Myocyte (in vitro differentiated cells): ENCODE results near the gene ZC3H4. TPM values are rescaled to one million over a fixed set of nuclear protein-coding genes. Genes with fewer than 3 reads are reported as not detected.

Source experiments
- DNase-seq: peaks from one replicate; pipeline ENCODE4 v3.0.0-alpha.2; 2012; ENCODE audit warnings: low read depth
- polyA plus RNA-seq: library from polyadenylated mRNA; unstranded; fragments of >200 nt; gene quantifications from one replicate; pipeline ENCODE4 v1.2.1, GENCODE V29; 2012; ENCODE audit warnings: missing spikeins
- total RNA-seq: library from RNA; depleted of rRNA; stranded (reverse); fragments of >200 nt; gene quantifications from 2 replicates; pipeline ENCODE4 v1.2.3, GENCODE V29; 2014

The ZC3H4 gene
- 10.1 and 11.3 TPM in 2 replicates for total RNA-seq
- polyA plus RNA-seq = 19.4 TPM

DNA sequence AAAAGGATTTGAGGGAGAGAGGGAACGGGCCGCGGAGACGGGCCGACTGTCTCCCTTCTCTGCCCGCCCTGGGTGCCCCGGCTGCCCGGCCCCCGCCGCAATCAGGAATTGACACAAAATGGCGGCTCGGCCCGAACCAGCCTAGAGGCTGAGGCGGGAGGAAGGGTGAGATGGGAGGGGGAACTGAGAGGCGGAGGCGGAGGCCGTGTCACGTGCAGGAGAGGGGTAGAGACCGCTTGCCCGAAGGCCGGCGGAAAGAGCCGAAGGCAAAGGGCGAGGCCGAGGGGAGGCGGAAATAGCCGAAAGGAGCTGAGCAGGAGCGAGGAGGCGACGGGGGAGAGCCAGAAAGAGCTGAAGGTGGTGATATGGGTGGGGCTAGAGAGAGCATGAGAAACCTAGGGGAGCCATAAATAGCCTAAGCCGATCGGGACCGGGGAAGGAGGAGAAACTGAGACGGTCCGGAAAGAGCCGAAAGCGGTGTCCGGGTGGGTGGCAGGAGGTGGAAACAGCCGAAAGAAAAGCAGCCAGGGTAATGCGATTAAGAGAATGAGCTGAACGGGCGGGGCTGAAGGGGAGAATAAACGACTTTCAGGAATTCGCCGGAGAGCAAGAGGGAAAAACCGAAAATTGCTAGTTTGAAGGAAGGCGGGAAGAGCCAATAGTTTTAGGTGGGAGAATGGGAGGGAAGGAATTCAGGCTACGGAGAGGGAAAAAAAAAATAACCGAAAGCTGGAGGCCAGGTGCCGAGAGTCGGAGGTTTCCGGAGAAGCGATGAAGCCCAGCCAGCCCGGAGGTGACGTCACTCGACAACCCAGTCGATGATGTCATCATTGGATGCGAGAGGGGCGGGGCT lies at the start of gene ZC3H4:
Gene ZC3H4, minus strand, starts transcription at position 780 of the 853 bp plus-strand sequence. CDS start 1,192 bp downstream, outside the sequence.
- DNase-seq = peak; percentile 99

DNA sequence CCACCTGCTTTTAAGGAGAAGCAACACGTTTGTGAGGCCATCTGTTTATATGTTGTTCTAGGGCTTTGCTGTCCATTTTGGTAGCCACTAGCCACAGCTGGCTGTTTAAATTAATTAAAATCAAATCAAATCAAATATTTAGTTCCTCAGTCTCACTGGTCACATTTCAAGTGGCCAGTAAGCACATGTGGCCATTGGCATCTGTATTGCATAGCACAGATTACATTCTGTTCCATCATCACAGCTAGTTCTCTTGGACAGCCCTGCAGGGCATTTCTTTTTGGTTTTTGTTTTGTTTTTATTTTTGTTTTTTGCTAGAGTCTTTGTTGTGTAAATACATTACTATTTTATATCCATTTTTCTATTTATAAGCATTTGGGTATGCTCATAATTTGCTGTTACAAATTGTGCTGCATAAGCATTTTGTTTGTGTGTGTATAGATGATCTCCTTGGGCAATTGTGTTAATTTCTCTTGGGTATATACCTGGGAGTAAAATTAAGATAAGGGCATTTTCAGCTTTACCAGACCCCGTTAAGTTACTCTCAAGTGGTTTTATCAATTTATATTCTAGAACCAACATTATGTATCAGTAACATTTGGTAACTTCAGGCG lies 48.4 kb upstream of the ZC3H4 start:
- peak; percentile 29 for DNase-seq

DNA sequence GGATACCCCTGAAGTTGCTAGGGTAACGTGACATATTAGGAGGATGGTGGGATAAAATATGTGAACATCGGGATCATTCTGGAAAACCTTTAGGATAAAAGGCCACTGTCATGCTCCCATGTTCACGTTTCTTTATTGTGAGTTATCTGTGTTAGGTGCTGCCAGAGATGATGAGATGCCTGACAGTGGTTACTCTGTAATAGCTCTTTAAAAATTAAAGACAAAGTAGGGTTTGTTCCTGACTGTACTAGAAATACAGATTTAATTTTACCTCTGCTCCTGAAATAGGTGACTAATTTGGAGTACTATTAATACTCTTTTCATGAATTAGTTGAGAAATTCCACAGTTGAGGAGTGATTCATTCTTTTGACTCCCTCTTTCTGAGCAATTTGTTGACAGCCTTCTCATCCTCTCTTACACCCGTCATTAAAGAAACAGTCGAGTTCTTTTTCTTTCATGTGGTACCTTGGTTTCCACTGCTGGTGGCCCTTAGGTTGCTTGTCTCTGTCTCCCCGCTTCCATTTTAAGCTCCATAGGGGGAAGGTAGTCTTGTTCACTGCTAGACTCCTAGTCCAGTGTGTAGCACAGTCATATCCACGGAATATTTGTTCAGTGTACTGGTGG lies 45.4 kb upstream of the ZC3H4 start:
- DNase-seq = peak; percentile 24

DNA sequence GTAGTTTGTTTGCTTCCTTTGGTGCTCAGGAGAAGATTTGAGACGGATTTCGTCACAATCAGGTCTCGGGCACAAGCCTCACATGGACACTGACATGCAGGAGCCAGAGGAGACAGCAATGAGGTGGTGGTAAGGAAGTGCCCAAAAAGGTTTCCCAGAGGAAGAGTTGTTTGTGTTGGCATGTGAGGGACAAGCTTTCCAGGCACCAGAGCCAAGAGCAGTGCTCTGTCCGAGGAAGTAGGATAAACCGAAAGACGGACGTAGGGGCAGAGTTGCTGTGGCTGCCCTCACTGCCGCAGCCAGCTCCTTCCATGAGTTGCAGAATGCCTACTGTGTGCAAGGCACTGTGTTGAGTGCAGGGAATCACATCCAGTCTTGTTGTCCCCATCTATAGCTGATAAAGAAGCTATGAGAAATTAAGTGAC lies 44.8 kb upstream of the ZC3H4 start:
- DNase-seq = no peak

DNA sequence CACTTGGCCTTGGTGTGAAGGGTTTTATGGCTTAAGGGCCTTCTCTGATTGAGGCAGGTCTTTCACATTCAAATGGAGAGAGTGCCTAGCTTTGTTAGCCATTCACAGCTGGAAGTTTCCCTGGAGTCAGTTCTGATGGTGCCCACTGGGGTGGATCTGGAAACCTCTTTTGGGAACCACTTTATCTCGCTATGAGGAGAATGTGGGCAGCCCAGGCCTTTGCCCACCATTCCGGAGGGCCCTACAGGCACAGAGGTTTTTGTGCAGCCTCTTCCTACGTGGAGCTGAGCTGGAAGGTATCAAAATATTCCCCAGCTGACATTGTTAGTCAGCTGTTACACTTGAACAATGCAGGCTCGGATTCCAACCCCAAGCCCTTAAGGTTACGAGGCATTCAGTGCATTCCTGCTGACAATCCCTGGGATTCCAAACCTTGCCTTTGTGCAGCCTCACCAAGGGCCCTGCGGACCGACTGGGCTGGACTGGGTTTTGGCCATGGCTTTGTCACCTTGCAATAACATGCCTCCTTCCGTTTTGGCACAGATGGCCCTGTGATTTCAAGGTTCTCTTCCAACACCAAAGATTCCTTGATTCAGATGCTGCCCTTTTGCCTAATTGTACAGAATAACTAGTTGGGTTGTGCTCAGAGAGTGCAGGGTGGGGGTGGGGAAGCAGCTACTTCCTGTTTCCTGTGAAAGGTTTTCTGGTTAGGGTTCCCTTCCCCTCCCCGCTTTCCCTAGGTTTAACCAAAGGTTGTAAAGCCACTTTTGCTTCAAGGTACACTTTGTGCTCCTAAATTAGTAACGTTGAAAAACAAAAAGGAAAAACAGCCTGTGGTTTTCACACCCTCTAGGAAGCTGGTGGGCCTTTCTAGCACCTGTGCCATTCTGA lies 44.1 kb upstream of the ZC3H4 start:
- peak; percentile 98 for DNase-seq

DNA sequence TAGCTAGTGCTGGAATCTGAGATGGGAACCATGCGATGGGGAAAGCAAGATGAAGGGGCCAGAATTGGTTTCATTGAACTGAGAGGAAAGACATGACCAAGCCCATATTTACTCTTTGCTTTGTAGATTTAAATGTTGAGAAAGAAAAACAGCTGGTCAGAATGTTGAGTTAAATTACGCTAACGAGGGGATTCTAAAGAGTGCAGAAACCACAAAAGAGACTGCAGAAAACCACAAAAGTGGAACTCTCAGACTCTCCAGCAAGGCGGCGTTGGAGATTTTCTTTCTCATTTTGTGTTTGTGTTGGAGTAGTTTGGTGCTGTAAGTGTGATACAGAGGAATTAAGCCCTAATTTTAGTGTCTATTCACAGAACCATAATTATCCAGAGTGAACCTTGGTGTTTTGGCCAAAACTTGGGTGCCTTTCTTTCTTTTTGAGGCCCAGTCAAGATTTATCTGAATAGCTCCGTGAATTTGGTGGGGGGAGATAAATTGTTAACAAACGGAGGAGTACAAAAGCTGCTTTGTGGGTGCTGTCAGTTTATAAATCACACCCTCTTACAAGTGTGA lies 43.4 kb upstream of the ZC3H4 start:
- peak; percentile 82 for DNase-seq

DNA sequence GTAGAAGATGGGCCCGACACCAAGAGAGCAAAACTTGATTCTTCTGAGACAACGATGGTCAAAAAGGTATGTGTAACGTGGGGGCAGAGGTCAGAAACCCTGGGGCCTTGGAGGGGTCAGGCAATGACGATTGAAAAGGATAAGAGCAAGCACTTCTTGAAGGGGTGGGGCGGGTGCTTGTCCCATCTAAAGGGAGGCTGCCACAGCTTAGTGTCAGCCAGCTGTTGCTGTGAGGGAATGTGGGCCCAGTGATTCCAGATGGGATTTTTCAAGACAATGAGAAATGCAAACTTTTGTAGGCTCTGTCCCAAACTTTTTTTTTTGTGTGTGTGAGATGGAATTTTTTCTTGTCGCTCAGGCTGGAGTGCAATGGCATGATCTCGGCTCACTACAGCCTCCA lies 41.6 kb upstream of the ZC3H4 start:
- peak; percentile 62 for DNase-seq

DNA sequence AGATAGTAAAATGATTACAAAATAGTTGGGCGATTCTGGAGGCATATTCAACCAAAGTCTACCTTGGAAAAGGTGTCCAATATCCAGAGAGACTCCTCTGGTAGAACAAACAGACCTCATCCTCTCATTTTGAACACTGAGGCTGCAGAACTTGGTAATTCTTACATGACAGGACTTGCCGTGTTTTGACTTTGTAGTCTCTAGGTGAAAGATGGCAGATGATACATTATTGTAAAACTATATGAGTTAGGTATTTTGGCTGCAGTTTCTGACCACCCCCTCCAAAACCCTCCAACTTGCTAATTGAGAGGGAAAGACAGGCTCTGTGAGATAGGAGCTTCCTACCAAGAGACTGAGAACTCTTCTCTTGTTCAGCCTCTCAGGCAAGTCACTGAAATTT lies 39.7 kb upstream of the ZC3H4 start:
- no peak for DNase-seq

DNA sequence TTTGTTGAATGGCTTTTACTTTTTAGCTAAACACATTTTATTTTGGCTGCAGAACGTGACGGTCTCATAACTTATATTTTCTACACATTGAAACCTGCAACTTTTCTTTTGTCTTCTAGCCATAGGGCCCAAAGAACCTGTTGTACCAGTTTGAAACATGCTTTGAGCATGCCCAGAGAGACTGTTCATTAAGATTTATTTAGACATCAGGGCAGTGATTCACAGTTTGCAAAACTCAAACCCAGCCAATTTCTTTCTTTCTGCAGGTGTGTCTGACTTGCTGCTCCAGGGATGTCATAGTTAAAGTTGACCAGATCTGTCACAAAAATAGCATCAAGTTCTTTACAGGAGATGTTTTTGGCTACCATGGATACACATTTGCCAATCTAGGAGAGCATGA lies 39.1 kb upstream of the ZC3H4 start:
- no peak for DNase-seq

DNA sequence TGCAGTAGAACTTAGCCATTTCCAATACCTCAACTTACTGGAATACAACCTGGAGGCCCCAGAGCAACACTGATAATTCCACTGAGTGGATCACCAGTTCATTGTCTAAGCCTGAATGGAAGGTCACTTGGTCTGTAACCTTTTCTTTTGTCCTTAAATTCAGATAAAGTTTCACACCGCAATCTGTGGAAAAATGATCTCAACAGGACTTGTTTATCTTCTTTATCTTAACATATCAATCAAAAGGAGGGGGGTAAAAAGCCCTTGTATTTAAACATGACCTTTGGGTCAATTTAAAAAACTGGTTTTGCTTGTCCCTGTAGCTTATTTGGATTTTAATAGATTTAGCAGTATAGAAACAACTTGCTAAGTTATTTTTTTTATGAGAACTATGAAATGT lies 38.6 kb upstream of the ZC3H4 start:
- DNase-seq = no peak

DNA sequence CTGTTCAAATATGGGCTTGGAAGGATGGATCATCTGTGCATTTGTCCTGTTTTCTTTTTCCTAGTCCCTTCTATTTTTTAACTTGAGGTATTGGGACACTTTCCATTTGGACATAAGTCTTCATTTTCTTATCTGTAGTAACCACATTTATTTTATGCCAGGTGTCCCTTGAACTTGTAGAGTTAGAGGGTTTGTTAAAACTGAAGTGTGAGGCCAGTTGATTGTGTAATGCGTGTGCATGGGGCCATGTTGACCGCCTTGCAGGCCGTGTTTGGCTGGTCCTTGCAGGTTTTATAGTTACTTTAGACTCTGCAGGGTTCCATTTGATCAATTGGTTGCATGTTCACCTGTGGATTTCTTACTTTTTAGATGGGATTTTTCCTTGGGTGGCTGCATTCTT lies 38.1 kb upstream of the ZC3H4 start:
- no peak for DNase-seq

DNA sequence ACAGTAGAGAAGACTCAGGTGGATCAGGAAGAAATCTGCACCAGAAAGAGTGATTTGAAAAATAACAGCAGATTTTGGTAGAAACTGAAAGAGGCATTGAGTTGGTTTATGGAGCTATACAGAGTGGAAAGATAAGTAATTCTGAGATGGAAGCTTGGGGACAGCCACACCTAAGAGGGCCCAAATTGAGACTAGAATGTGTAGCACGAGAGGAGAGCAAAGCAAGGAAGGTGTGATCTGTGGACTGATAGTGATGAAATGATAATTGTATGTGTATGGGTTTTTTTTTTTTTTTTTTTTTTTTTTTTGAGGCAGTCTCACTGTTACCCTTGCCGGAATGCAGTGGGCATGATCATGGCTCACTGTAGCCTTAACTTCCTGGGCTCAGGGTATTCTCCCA lies 33.3 kb upstream of the ZC3H4 start:
- no peak for DNase-seq

DNA sequence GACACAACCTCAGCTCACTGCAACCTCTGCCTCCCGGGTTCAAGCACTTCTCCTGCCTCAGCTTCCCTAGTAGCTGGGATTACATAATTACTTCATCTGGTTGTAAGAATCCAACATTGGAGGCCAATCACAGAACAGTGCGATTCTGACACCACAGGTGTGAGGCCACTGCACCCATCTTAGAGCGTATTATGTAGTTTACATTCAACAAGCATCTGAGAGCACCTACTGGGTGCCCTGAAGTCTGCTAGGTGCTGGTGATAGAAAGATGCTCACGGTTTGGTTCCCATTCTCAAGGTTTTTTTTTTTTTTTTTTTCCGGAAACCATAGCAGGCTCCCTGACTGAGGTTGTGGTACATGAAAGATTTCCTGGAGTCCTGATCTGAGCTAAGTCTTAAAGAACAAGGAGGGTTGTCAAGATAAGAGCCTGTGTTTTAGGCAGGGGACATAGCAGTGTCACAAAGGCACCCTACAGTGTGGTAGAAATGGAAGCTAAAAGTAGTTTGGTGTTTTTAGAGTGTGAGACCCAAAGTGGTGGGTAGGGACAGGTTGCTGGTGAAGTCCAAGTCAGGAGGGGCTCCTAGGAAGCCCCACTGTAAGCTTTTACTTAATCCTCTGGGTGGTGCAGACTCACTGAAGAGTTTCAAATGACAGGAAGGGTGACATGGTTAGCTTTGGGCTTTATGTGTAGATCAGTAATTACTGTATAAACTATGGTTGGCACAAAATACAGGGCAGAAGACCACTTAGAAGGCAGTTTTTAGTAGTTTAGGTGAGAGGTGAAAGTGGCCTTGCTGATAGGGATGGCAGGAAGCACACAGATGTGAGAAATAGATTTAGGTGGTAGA lies 32.3 kb upstream of the ZC3H4 start:
- no peak for DNase-seq

DNA sequence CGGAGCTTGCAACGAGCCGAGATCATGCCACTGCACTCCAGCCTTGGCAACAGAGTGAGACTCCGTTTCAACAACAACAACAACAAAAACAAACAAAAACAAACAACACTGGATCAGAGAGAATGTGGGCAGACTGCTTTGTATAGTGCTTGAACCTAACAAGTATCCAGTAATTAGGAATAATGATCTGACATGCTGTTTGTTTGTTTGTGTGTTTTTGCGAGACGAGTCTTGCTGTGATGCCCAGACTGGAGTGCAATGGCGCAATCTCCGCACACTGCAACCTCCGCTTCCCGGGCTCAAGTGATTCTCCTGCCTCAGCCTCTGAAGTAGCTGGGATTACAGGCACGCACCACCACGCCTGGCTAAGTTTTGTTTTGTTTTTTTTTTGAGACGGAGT lies 31.1 kb upstream of the ZC3H4 start:
- DNase-seq = no peak

DNA sequence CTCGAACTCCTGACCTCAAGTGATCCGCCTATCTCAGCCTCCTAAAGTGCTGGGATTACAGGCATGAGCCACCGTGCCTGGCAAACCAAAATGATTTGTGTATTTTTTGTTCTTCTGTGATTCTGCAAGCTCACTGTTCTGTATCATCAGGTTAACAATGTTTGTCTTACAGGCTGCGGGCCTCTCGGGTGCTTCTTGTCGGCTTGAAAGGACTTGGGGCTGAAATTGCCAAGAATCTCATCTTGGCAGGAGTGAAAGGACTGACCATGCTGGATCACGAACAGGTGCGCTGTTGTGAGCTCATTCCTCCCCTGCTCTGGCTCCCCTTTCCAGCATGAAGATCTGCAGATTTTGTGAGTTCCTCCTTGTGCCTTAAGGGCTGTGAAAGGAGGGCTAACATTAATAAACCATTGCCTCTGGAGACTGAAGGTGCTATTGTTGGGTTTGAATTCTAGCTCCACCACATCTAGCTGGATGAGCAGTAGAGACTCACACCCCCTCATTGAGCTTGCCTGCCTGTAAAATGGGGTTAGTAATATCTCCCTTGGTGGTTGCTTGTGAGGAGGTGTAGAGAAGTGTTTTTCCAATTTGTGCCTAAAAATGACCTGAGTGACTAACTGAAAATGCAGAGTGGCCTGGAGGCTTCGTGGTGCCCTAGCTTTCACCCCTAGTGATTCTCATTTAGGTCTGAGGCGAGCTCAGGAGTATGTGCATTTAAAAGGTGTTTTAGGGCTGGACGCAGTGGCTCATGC lies 29.9 kb upstream of the ZC3H4 start:
- peak; percentile 56 for DNase-seq

DNA sequence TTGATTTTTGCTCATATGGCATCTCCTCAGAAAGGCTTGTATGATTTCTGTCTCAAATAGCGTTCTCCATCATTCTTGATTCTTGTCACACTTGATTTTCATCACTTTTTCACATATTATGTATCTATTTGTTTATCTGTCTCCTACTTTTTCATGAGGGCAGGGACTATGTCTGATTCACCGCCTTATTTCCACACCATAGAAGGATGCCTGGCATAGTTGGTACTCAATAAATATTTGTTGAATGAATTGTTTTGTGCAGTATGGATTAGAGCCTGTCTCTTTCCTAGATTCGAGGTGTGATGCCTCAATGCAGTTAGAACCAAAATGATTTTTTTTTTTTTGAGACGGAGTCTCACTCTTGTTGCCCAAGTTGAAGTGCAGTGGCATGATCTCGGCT lies 29.2 kb upstream of the ZC3H4 start:
- no peak for DNase-seq

DNA sequence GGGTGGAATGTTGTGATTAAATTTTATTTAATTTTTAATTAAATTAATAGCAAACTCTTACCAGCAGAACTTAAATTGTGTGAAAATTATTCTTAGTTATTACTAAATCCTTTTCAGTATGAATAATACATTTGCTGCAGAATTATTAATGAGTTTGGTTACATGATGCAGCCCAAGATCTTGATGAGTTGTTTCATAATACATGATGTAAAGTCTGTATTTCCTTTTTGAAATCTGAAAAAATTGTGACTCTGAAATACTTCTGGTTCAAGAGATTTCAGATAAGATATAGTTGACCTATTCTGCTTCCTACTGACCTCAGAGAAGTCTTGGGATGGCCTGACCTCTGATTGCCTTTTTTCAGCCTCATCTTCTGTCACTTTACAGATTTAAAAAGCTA lies 28.1 kb upstream of the ZC3H4 start:
- no peak for DNase-seq

DNA sequence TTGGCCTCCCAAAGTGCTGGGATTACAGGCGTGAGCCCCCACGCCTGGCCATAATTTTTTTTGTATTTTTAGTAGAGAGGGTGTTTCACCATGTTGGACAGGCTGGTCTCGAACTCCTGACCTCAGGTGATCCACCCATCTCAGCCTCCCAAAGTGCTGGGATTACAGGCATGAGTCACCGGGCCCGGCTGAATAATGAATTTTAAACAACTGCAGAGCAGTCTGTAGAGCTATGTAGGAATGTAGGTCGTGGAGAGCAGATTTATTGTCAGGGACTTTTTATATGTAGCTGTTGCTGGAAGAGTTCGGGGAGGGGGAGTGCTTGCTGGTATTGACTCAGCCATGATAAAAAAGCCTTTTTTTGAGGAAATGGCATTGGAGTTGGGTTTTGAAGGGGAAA lies 27.7 kb upstream of the ZC3H4 start:
- peak; percentile 54 for DNase-seq

DNA sequence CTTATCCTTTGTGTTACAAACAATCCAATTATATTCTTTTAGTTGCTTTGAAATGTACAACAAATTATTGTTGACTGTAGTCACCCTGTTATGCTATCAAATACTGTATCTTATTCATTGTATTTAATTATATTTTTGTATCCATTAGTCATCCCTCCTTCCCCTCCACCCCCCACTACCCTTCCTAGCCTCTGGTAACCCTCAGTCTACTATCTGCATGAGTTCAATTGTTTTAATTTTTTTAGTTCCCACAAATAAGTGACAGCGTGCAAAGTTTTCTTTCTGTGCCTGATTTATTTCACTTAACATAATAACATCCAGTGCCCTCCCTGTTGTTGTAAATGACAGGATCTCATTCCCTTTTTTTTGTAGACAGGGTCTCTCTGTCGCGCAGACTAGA lies 21.6 kb upstream of the ZC3H4 start:
- no peak for DNase-seq
